Measurements from ENCODE around the gene UVRAG. TPM values are rescaled to one million over a fixed set of nuclear protein-coding genes. Genes with fewer than 3 reads are reported as not detected.

Gene UVRAG
- total and polyA plus RNA-seq, 2 of the 13 experiments (the other 11 are each of a cell fraction or from before 2014, with no cell fraction given): 9.7 to 17.3 TPM

- Histone ChIP-seq H3K4me2 (ENCODE audit: low read depth, low read length) (no peak overlapping the region), H3K36me3 (replicated peaks in 1 of 2; ENCODE audit: control insufficient read depth in 1 of 2, insufficient read depth in 2 of 2, low read length in 2 of 2) (peaks cover 11 to 13% of the 10 kb centered on the region in 2 experiments; a peak in 4 of 5 replicates), H4K20me1 (ENCODE audit: insufficient read depth, low read length) (peaks cover 4% of the 10 kb centered on the region; the same call in 1 of the 2 replicates), H3K9me3 (ENCODE audit: low read length) (no peaks in the 10 kb centered on the region), H2AFZ (ENCODE audit: low read length) (no peak overlapping the region), H3K27me3 (ENCODE audit: control insufficient read depth in 1 of 2, insufficient read depth in 2 of 2, low read length in 2 of 2) (no peaks in the 10 kb centered on the region), H3K9ac (ENCODE audit: insufficient read depth, low read depth, low read length) (no peak overlapping the region), H3K27ac (ENCODE audit: extremely low read length, insufficient read depth, low read length) (no peak overlapping the region), H3K4me3 (replicated peaks in 1 of 3; ENCODE audit: insufficient read depth in 1 of 3, low read depth in 2 of 3, low read length in 3 of 3) (no peak overlapping the region), H3K4me1 (ENCODE audit: insufficient read depth, low read length) (0 out of 2 replicates have a peak, but pooled peaks cover 6% of the 10 kb centered on the region), H3K79me2 (ENCODE audit: insufficient read depth, low read length) (no peaks in the 10 kb centered on the region)
- POLR2A ChIA-PET: no interaction called here
- FAIRE-seq: no peak
- CTCF ChIA-PET (ENCODE audit: low intra/inter-chr PET ratio, low total read pairs): no interaction called here
- intact Hi-C loops (cut with micrococcal nuclease; ENCODE audit: unreplicated experiment): loop anchor here (10.0 kb wide), 1 partner anchor 342 kb away; no protein-coding TSS in a partner anchor
- TF ChIP-seq NR2C2 (CRISPR knock-in tag; IDR thresholded peaks at IDR 0.05; ENCODE audit: borderline replicate concordance) (no peak), ZNF501 (CRISPR knock-in tag; IDR thresholded peaks at IDR 0.05) (no peak), ZNF770 (CRISPR knock-in tag; IDR thresholded peaks at IDR 0.05) (0 out of 2 replicates have a peak, but pooled peaks have one; percentile 1), ARNT (IDR thresholded peaks at IDR 0.05) (no peak)
- WGBS (ENCODE audit: low lambda C conversion rate): 97% methylated on average over 4 of the region's 4 CpGs
- DNase-seq (ENCODE audit: low spot score): no peak
- no TSS peak for BruUV-seq (replicated peaks)
- no peak for ATAC-seq
- in situ Hi-C loops (cut with HindIII; ENCODE audit: extremely low pct_ligation_motif_present, low pct_unique_long_range_greater_than_20kb): no loop called here
Measured at GRCh38 chr11:75893251-75893650, 78.2 kb downstream of the UVRAG start.

DNA sequence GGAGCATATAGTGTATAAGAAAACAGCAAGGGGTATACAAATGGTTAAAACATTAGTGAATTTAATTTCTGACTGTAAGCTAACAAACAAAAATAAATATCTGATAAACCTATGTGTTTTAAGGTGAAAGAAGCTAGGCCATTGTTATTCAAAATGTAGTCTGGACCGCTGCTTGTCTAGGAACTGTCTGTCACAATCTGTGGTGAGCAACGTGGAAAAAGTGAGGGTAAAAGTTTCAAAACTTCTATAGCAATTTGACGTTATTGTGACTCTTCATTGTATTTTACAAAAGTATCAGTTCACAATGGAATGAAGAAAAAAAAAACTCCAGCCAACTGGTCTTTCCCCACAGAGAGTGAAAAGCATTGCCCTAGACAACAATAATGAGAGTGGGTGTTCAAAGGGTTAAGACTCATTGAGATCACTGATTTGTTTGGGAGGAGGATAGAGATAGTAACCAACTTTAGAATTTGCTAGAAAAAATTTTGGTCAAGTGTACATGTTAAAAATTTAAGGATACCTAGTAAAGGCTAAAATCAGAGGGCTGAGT is 79.1 kb downstream of the UVRAG start:
- FAIRE-seq (no peak), ATAC-seq (no peak), DNase-seq (ENCODE audit: low spot score) (no peak)
- H4K20me1 ChIP-seq (ENCODE audit: insufficient read depth, low read length): peaks cover 4% of the 10 kb centered on the region; the same call in 1 of the 2 replicates
- BruUV-seq (replicated peaks): no TSS peak
- CTCF ChIA-PET (ENCODE audit: low intra/inter-chr PET ratio, low total read pairs): no interaction called here
- intact Hi-C loops (cut with micrococcal nuclease; ENCODE audit: unreplicated experiment) (loop anchor here (10.0 kb wide), 1 partner anchor 341 kb away; no protein-coding TSS in a partner anchor), in situ Hi-C loops (cut with HindIII; ENCODE audit: extremely low pct_ligation_motif_present, low pct_unique_long_range_greater_than_20kb) (no loop called here)
- WGBS (ENCODE audit: low lambda C conversion rate): 96% methylated on average over 3 of the region's 3 CpGs
- H3K9me3 ChIP-seq (ENCODE audit: low read length): no peaks in the 10 kb centered on the region
- no peak overlapping the region for H3K4me2 ChIP-seq (ENCODE audit: low read depth, low read length)
- no peak overlapping the region for H3K9ac ChIP-seq (ENCODE audit: insufficient read depth, low read depth, low read length)
- 0 out of 2 replicates have a peak, but pooled peaks cover 6% of the 10 kb centered on the region for H3K4me1 ChIP-seq (ENCODE audit: insufficient read depth, low read length)
- no peak overlapping the region for H3K4me3 ChIP-seq (replicated peaks in 1 of 3; ENCODE audit: insufficient read depth in 1 of 3, low read depth in 2 of 3, low read length in 3 of 3)
- no peak overlapping the region for H3K27ac ChIP-seq (ENCODE audit: extremely low read length, insufficient read depth, low read length)
- H3K79me2 ChIP-seq (ENCODE audit: insufficient read depth, low read length): no peaks in the 10 kb centered on the region
- no peak overlapping the region for H2AFZ ChIP-seq (ENCODE audit: low read length)
- POLR2A ChIA-PET: no interaction called here
- no peaks in the 10 kb centered on the region for H3K27me3 ChIP-seq (ENCODE audit: control insufficient read depth in 1 of 2, insufficient read depth in 2 of 2, low read length in 2 of 2)
- H3K36me3 ChIP-seq (replicated peaks in 1 of 2; ENCODE audit: control insufficient read depth in 1 of 2, insufficient read depth in 2 of 2, low read length in 2 of 2): peaks cover 11 to 13% of the 10 kb centered on the region in 2 experiments; a peak in 4 of 5 replicates
- no peak for TF ChIP-seq ARNT (IDR thresholded peaks at IDR 0.05)
- TF ChIP-seq ZNF530 (CRISPR knock-in tag; IDR thresholded peaks at IDR 0.05; ENCODE audit: low read depth): no peak
- TF ChIP-seq, protein P1, sequence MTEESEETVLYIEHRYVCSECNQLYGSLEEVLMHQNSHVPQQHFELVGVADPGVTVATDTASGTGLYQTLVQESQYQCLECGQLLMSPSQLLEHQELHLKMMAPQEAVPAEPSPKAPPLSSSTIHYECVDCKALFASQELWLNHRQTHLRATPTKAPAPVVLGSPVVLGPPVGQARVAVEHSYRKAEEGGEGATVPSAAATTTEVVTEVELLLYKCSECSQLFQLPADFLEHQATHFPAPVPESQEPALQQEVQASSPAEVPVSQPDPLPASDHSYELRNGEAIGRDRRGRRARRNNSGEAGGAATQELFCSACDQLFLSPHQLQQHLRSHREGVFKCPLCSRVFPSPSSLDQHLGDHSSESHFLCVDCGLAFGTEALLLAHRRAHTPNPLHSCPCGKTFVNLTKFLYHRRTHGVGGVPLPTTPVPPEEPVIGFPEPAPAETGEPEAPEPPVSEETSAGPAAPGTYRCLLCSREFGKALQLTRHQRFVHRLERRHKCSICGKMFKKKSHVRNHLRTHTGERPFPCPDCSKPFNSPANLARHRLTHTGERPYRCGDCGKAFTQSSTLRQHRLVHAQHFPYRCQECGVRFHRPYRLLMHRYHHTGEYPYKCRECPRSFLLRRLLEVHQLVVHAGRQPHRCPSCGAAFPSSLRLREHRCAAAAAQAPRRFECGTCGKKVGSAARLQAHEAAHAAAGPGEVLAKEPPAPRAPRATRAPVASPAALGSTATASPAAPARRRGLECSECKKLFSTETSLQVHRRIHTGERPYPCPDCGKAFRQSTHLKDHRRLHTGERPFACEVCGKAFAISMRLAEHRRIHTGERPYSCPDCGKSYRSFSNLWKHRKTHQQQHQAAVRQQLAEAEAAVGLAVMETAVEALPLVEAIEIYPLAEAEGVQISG (CRISPR knock-in tag; IDR thresholded peaks at IDR 0.05): no peak
- no peak for TF ChIP-seq ZNF557 (CRISPR knock-in tag; IDR thresholded peaks at IDR 0.05)
- no peak for TF ChIP-seq CEBPZ (IDR thresholded peaks at IDR 0.05; ENCODE audit: low read length)
- no peak for TF ChIP-seq ZNF598 (CRISPR knock-in tag; IDR thresholded peaks at IDR 0.05; ENCODE audit: borderline replicate concordance)

All from HepG2 (cell line).